B cell (primary cell): ENCODE results near the gene TRPV2. TPM values are rescaled to one million over a fixed set of nuclear protein-coding genes. Genes with fewer than 3 reads are reported as not detected.

Source experiments
- ATAC-seq: fragments of 200-7000 bp; cut with Tn5 transposase; one replicate; pipeline ENCODE4 v1.10.0; 2021; ENCODE audit warnings: low read depth, mild to moderate bottlenecking, moderate number of reproducible peaks, moderate library complexity
- CTCF ChIA-PET: fragments of 350-600 bp; sonication (Branson Sonifier 250); formaldehyde crosslinking; loops from one replicate; lab custom pipeline; 2021; ENCODE audit warnings: antibody characterized with exemption, inconsistent platforms; lab: Charles Lee
- POLR2A ChIA-PET: fragments of 350-600 bp; sonication (Branson Sonifier 250); formaldehyde crosslinking; loops from one replicate; lab custom pipeline; 2021; ENCODE audit warnings: antibody characterized with exemption; lab: Charles Lee
- DNase-seq: peaks from one replicate; pipeline ENCODE4 v3.0.0; 2013
- H2AFZ ChIP-seq: 2 replicates; pipeline ENCODE4 v1.6.1; 2012; ENCODE audit warnings: mild to moderate bottlenecking, low read depth, low read length; ENCODE audit not compliant: insufficient read depth, poor library complexity, severe bottlenecking
- H3K27ac ChIP-seq, 2 donors: 1 replicate in 1 of 2; 2 replicates in 1 of 2; pipeline ENCODE4 v1.5.1; 2012 to 2013; ENCODE audit warnings: low read length in 2 of 2, mild to moderate bottlenecking in 2 of 2, moderate library complexity in 1 of 2
- H3K27me3 ChIP-seq, 4 experiments: fragments of 200-600 bp in 1 of 4; sonication (generic) in 1 of 4; replicated peaks in 1 of 4; 1 replicate in 2 of 4; 2 replicates in 2 of 4; pipeline versions ENCODE4 v1.6.1 to v1.7.0; 2013 to 2016; ENCODE audit warnings: low read length in 3 of 4, mild to moderate bottlenecking in 2 of 4, mixed read lengths in 1 of 4, moderate library complexity in 1 of 4; ENCODE audit not compliant: insufficient read depth in 4 of 4, control insufficient read depth in 3 of 4; ENCODE audit errors: control extremely low read depth in 1 of 4
- H3K36me3 ChIP-seq, 2 experiments: replicated peaks in 1 of 2; 1 replicate in 1 of 2; 2 replicates in 1 of 2; pipeline versions ENCODE4 v1.6.1 to v1.7.1; 2013; ENCODE audit warnings: low read length in 1 of 2; ENCODE audit not compliant: insufficient read depth in 2 of 2, control insufficient read depth in 1 of 2; ENCODE audit errors: control extremely low read depth in 1 of 2, extremely low read depth in 1 of 2
- H3K4me1 ChIP-seq, 2 donors: fragments of 200-600 bp in 1 of 2; sonication (generic) in 1 of 2; 1 replicate in 1 of 2; 2 replicates in 1 of 2; pipeline versions ENCODE4 v1.5.1 to v1.6.1; 2013 to 2017; ENCODE audit warnings: low read length in 2 of 2; ENCODE audit not compliant: control insufficient read depth in 2 of 2, insufficient read depth in 2 of 2
- H3K4me2 ChIP-seq: replicated peaks from 2 replicates; pipeline ENCODE3; 2012; ENCODE audit warnings: mild to moderate bottlenecking, low read depth, low read length; ENCODE audit not compliant: poor library complexity, severe bottlenecking
- H3K4me3 ChIP-seq, 5 experiments: fragments of 200-600 bp in 1 of 5; sonication (generic) in 1 of 5; 1 replicate in 3 of 5; 2 replicates in 2 of 5; pipeline versions ENCODE4 v1.5.1 to v1.7.0; 2011 to 2016; ENCODE audit warnings: low read length in 4 of 5, mild to moderate bottlenecking in 4 of 5, low read depth in 2 of 5, control low read depth in 1 of 5, moderate library complexity in 1 of 5; ENCODE audit not compliant: insufficient read depth in 1 of 5; ENCODE audit errors: control extremely low read depth in 1 of 5, extremely low read depth in 1 of 5
- H3K79me2 ChIP-seq: fragments of 200-600 bp; sonication (generic); one replicate; pipeline ENCODE4 v1.6.0; 2016; ENCODE audit warnings: low read length; ENCODE audit not compliant: control insufficient read depth, insufficient read depth
- H3K9ac ChIP-seq: fragments of 200-600 bp; sonication (generic); 2 replicates; pipeline ENCODE4 v1.6.1; 2017; ENCODE audit warnings: mild to moderate bottlenecking, low read length, moderate library complexity
- H3K9me3 ChIP-seq, 3 donors: one replicate each; pipeline versions ENCODE4 v1.6.1 to v1.7.1; 2013; ENCODE audit warnings: low read length in 2 of 3; ENCODE audit not compliant: control insufficient read depth in 2 of 3, insufficient read depth in 1 of 3; ENCODE audit errors: control extremely low read depth in 1 of 3
- H4K20me1 ChIP-seq: 2 replicates; pipeline ENCODE4 v1.6.0; 2012; ENCODE audit warnings: mild to moderate bottlenecking, low read length; ENCODE audit not compliant: insufficient read depth, control insufficient read depth, poor library complexity, severe bottlenecking
- H3K27ac Mint-ChIP-seq: one replicate; pipeline ENCODE4 v1.8.0; 2021; ENCODE audit warnings: mixed read lengths
- H3K27me3 Mint-ChIP-seq: one replicate; pipeline ENCODE4 v1.8.0; 2021; ENCODE audit warnings: mixed read lengths
- H3K4me1 Mint-ChIP-seq: one replicate; pipeline ENCODE4 v1.8.0; 2021; ENCODE audit warnings: mixed read lengths
- H3K4me3 Mint-ChIP-seq: one replicate; pipeline ENCODE4 v1.8.0; 2021; ENCODE audit warnings: mixed read lengths
- H3K9me3 Mint-ChIP-seq: one replicate; pipeline ENCODE4 v1.8.0; 2022; ENCODE audit warnings: mixed read lengths; ENCODE audit not compliant: insufficient read depth
- EZH2 ChIP-seq: IDR thresholded peaks from 2 replicates; pipeline ENCODE4 v1.6.1; 2012; ENCODE audit warnings: borderline replicate concordance, low read depth, mild to moderate bottlenecking, moderate library complexity, low read length; ENCODE audit not compliant: insufficient read depth, poor library complexity, severe bottlenecking
- WGBS: methylation state at CpG from one replicate; pipeline ENCODE4 v1.1.5; 2013; ENCODE audit warnings: missing lambda C conversion rate; ENCODE audit not compliant: insufficient coverage; 5-methylcytosine and 5-hydroxymethylcytosine counted together
- intact Hi-C: fragments of 100-400 bp; cut with micrococcal nuclease; formaldehyde crosslinking; loops from one replicate; pipeline ENCODE4 v1.10.0; 2022
- polyA plus RNA-seq: library from polyadenylated mRNA; depleted of rRNA; stranded (reverse); fragments of >200 nt; gene quantifications from 2 replicates; pipeline ENCODE4 v1.2.3, GENCODE V29; 2012
- total RNA-seq, 2 donors: library from RNA; stranded (reverse); fragments of 120-200 nt in 1 of 2; gene quantifications; 1 replicate in 1 of 2; 2 replicates in 1 of 2; pipeline versions ENCODE4 v1.2.3 to v1.2.4, GENCODE V29; 2013 to 2022
- TF ChIP-seq, protein P1 (sequence below): fragments of 200-600 bp; IDR thresholded peaks from one replicate; pipeline ENCODE4 v1.8.0; 2022; ENCODE audit warnings: antibody characterized with exemption, mild to moderate bottlenecking

TRPV2 gene
- total and polyA plus RNA-seq, 2 donors (not counting 1 experiment from before 2014, with no cell fraction given) = 58.6 to 89.0 TPM

DNA sequence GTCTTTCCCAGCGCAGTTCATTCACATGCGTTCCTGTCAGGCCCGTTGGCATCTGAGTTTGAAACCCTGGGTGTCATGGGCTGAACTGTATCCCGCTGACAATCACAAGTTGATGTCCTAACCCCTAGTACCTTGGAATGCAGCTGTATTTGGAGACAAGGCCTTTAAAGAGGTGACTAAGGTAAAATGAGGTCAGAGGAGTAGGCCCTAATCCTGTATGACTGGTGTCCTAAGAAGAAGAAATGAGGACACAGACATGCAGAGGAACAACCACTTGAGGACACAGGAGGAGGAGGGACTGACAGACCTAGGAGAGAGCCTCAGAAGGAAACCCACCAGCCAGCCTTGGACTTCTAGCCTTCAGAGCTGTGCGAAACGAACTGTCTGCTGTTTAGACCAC is 33.1 kb downstream of the TRPV2 start:
- peaks cover 3% of the 10 kb centered on the region for H3K4me1 Mint-ChIP-seq
- Histone ChIP-seq H3K36me3 (peaks cover 0 to 33% of the 10 kb centered on the region in 2 experiments), H3K4me2 (no peak overlapping the region), H3K9me3 (no peaks in the 10 kb centered on the region), H3K9ac (no peak overlapping the region), H4K20me1 (peaks cover 30% of the 10 kb centered on the region), H2AFZ (no peak overlapping the region), H3K27me3 (no peaks in the 10 kb centered on the region), H3K27ac (no peak overlapping the region), H3K4me1 (no peaks in the 10 kb centered on the region), H3K4me3 (no peak overlapping the region), H3K79me2 (peaks cover 2% of the 10 kb centered on the region)
- H3K27ac Mint-ChIP-seq = no peak overlapping the region
- intact Hi-C loops = no loop called here
- ChIA-PET CTCF (no interaction called here), POLR2A (no interaction called here)
- TF ChIP-seq, protein P1, sequence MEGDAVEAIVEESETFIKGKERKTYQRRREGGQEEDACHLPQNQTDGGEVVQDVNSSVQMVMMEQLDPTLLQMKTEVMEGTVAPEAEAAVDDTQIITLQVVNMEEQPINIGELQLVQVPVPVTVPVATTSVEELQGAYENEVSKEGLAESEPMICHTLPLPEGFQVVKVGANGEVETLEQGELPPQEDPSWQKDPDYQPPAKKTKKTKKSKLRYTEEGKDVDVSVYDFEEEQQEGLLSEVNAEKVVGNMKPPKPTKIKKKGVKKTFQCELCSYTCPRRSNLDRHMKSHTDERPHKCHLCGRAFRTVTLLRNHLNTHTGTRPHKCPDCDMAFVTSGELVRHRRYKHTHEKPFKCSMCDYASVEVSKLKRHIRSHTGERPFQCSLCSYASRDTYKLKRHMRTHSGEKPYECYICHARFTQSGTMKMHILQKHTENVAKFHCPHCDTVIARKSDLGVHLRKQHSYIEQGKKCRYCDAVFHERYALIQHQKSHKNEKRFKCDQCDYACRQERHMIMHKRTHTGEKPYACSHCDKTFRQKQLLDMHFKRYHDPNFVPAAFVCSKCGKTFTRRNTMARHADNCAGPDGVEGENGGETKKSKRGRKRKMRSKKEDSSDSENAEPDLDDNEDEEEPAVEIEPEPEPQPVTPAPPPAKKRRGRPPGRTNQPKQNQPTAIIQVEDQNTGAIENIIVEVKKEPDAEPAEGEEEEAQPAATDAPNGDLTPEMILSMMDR = no peak
- TF ChIP-seq EZH2 = no peak
- DNase-seq = no peak
- no peaks in the 10 kb centered on the region for H3K27me3 Mint-ChIP-seq
- H3K9me3 Mint-ChIP-seq = no peaks in the 10 kb centered on the region
- ATAC-seq = no peak
- H3K4me3 Mint-ChIP-seq = no peak overlapping the region
- 89% methylated on average over 4 of the region's 6 CpGs for WGBS

DNA sequence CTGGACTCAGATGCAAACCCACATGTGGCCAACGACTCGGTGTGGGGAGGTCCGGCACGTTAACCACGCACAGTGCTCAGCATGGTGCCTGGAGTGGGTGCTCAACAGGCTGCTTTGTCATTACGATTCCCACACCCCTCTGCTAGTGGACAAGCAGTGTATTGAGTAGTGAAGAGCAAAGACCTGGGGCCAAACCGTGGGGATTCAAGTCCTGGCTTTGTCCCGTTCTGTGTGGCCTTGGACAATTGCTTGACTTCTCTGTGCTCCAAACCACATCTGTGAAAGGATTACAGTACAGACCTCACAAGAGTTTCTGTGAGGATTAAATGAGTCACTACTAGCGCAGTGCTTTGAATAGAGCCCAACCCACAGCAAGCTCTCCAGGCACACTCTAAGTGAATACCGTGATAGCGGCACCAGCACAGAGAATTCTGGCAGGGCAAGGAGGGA is 33.8 kb downstream of the TRPV2 start:
- peaks cover 23% of the 10 kb centered on the region for H4K20me1 ChIP-seq
- no peak overlapping the region for H3K4me2 ChIP-seq
- ChIA-PET POLR2A (no interaction called here), CTCF (interaction anchor here (5.0 kb wide), 1 partner anchor 73 kb away, joined by 49 read pairs; no protein-coding TSS in a partner anchor)
- H3K9me3 Mint-ChIP-seq = no peaks in the 10 kb centered on the region
- ATAC-seq = no peak
- no peak overlapping the region for H3K4me3 ChIP-seq
- H3K27ac Mint-ChIP-seq = no peak overlapping the region
- no peaks in the 10 kb centered on the region for H3K27me3 Mint-ChIP-seq
- no peak overlapping the region for H3K9ac ChIP-seq
- DNase-seq = no peak
- WGBS = 81% methylated on average over 8 of the region's 11 CpGs
- no peaks in the 10 kb centered on the region for H3K9me3 ChIP-seq
- H3K27me3 ChIP-seq = no peaks in the 10 kb centered on the region
- no peak overlapping the region for H3K27ac ChIP-seq
- H3K4me1 Mint-ChIP-seq = peaks cover 3% of the 10 kb centered on the region
- H3K79me2 ChIP-seq = no peaks in the 10 kb centered on the region
- H3K36me3 ChIP-seq = peaks cover 0 to 30% of the 10 kb centered on the region in 2 experiments
- TF ChIP-seq EZH2 = no peak
- TF ChIP-seq, protein P1 = no peak
- H3K4me3 Mint-ChIP-seq = no peak overlapping the region
- H3K4me1 ChIP-seq = no peaks in the 10 kb centered on the region
- intact Hi-C loops = no loop called here
- no peak overlapping the region for H2AFZ ChIP-seq
